ENCODE measurements around the gene TXN2. TPM values are rescaled to one million over a fixed set of nuclear protein-coding genes. Genes with fewer than 3 reads are reported as not detected.

Gene TXN2
- total and polyA plus RNA-seq, 2 donors (not counting 1 experiment from before 2014, with no cell fraction given), result 39.6 to 54.6 TPM

DNA sequence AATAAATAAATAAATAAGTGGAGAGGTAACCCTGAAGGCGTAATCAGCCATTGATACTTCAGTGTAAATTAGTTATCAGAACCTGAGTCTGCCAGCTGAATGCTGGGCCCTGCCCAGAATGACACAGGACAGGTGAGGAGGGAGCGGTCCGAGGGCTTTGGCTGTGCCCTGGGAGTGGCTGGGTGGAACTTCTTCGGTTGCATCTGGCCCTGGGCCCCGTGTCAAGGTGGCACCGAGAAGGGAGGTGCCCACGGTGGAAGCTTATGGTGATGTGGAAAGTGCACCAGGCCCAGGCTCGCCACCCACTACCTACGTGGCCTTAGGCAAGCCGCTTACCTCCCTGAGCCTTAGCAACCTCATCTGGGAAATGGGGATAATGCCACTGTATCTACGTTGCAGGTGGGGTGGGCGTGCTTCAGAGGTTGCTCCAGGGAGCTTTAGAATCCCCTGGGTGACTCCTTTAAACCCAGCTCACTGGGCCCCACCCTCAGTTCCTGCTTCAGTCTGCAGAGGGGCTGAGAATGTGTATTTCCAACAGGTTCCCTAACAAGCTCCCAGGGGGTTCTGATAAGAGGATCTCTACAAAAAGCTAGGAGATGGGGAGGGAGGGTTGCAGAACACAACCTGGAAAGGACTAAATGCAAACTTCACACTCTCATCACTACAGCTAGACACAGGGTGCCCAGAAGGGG is 38.8 kb downstream of the TXN2 start:
- intact Hi-C loops (cut with micrococcal nuclease), result no loop called here
- ATAC-seq (ENCODE audit: low read depth) (no peak), DNase-seq (peak; percentile 14)
- H4K20me1 ChIP-seq (ENCODE audit: control insufficient read depth, insufficient read depth, low read length, poor library complexity, severe bottlenecking), result no peaks in the 10 kb centered on the region
- ChIA-PET CTCF (interaction anchor here (0.7 to 1.5 kb wide), 7 partner anchors 9 to 141 kb away, joined by 3 to 5 read pairs (median 4); no protein-coding TSS in a partner anchor), POLR2A (interaction anchor here (0.7 to 1.2 kb wide), 3 partner anchors 9 to 33 kb away, joined by 3 to 9 read pairs (median 6); no protein-coding TSS in a partner anchor)
- H3K4me2 ChIP-seq (replicated peaks; ENCODE audit: low read depth, low read length, poor library complexity, severe bottlenecking), result peak overlapping the region; percentile 53
- Mint-ChIP-seq H3K4me3 (peak overlapping the region; percentile 16), H3K27ac (no peak overlapping the region), H3K27me3 (no peaks in the 10 kb centered on the region), H3K4me1 (peaks cover 36% of the 10 kb centered on the region), H3K9me3 (ENCODE audit: insufficient read depth) (no peaks in the 10 kb centered on the region)
- 74% methylated on average over 12 of the region's 12 CpGs for WGBS (ENCODE audit: insufficient coverage)
- H2AFZ ChIP-seq (ENCODE audit: insufficient read depth, low read depth, low read length, poor library complexity, severe bottlenecking), result no peak overlapping the region
- H3K27me3 ChIP-seq (replicated peaks in 1 of 4; ENCODE audit: control extremely low read depth in 1 of 4, control insufficient read depth in 3 of 4, insufficient read depth in 4 of 4, low read length in 3 of 4), result no peaks in the 10 kb centered on the region
- peaks cover 28 to 45% of the 10 kb centered on the region in 2 donors for H3K4me1 ChIP-seq (ENCODE audit: control insufficient read depth in 2 of 2, insufficient read depth in 2 of 2, low read length in 2 of 2)
- no peaks in the 10 kb centered on the region for H3K9me3 ChIP-seq (ENCODE audit: control extremely low read depth in 1 of 3, control insufficient read depth in 2 of 3, insufficient read depth in 1 of 3, low read length in 2 of 3)
- peaks cover 13% of the 10 kb centered on the region for H3K79me2 ChIP-seq (ENCODE audit: control insufficient read depth, insufficient read depth, low read length)
- H3K4me3 ChIP-seq (ENCODE audit: control extremely low read depth in 1 of 5, extremely low read depth in 1 of 5, insufficient read depth in 1 of 5, low read depth in 2 of 5, low read length in 4 of 5), result no peak overlapping the region
- H3K27ac ChIP-seq (ENCODE audit: low read length in 2 of 2), result no peak overlapping the region
- H3K36me3 ChIP-seq (replicated peaks in 1 of 2; ENCODE audit: control extremely low read depth in 1 of 2, control insufficient read depth in 1 of 2, extremely low read depth in 1 of 2, insufficient read depth in 2 of 2, low read length in 1 of 2), result no peaks in the 10 kb centered on the region
- H3K9ac ChIP-seq (ENCODE audit: low read length), result no peak overlapping the region
- TF ChIP-seq, protein P1, sequence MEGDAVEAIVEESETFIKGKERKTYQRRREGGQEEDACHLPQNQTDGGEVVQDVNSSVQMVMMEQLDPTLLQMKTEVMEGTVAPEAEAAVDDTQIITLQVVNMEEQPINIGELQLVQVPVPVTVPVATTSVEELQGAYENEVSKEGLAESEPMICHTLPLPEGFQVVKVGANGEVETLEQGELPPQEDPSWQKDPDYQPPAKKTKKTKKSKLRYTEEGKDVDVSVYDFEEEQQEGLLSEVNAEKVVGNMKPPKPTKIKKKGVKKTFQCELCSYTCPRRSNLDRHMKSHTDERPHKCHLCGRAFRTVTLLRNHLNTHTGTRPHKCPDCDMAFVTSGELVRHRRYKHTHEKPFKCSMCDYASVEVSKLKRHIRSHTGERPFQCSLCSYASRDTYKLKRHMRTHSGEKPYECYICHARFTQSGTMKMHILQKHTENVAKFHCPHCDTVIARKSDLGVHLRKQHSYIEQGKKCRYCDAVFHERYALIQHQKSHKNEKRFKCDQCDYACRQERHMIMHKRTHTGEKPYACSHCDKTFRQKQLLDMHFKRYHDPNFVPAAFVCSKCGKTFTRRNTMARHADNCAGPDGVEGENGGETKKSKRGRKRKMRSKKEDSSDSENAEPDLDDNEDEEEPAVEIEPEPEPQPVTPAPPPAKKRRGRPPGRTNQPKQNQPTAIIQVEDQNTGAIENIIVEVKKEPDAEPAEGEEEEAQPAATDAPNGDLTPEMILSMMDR (IDR thresholded peaks at IDR 0.05), result no peak
- no peak for TF ChIP-seq EZH2 (IDR thresholded peaks at IDR 0.05; ENCODE audit: borderline replicate concordance, insufficient read depth, low read depth, low read length, poor library complexity, severe bottlenecking)

DNA sequence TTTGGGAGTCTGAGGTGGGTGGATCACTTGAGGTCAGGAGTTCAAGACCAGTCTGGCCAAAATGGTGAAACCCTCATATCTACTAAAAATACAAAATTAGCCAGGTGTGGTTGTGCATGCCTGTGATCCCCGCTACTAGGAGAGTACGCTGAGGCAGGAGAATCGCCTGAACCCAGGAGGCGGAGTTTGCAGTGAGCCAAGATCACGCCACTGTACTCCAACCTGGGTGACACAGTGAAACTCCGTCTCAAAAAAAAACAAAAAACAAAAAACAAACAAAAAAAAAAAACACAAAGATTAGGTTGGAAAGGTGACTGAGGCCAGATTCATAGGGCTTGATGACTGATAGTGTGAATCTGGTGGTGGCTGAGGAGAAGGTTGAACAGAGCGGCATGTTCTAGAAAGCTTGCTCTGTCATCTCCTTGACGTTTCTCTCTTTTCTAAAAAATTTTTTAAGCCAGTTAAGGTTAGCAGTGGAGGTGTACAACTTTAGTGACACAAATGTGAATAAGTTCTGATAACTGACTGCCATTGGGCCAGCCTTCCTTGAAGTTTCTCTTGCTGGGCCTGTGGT is 40.9 kb downstream of the TXN2 start:
- no peak for TF ChIP-seq EZH2 (IDR thresholded peaks at IDR 0.05; ENCODE audit: borderline replicate concordance, insufficient read depth, low read depth, low read length, poor library complexity, severe bottlenecking)
- TF ChIP-seq, protein P1 (IDR thresholded peaks at IDR 0.05), result no peak
- Mint-ChIP-seq H3K27me3 (no peaks in the 10 kb centered on the region), H3K4me3 (no peak overlapping the region), H3K9me3 (ENCODE audit: insufficient read depth) (no peaks in the 10 kb centered on the region), H3K4me1 (peaks cover 40% of the 10 kb centered on the region), H3K27ac (no peak overlapping the region)
- 100% methylated on average over 2 of the region's 8 CpGs for WGBS (ENCODE audit: insufficient coverage)
- no peak overlapping the region for H3K4me2 ChIP-seq (replicated peaks; ENCODE audit: low read depth, low read length, poor library complexity, severe bottlenecking)
- H3K27me3 ChIP-seq (replicated peaks in 1 of 4; ENCODE audit: control extremely low read depth in 1 of 4, control insufficient read depth in 3 of 4, insufficient read depth in 4 of 4, low read length in 3 of 4), result no peaks in the 10 kb centered on the region
- DNase-seq (no peak), ATAC-seq (ENCODE audit: low read depth) (no peak)
- ChIA-PET CTCF (interaction anchor here (0.7 to 1.3 kb wide), 3 partner anchors 30 to 140 kb away, joined by 3 read pairs; no protein-coding TSS in a partner anchor), POLR2A (interaction anchor here (0.6 to 0.7 kb wide), 2 partner anchors 36 to 42 kb away, joined by 3 to 6 read pairs; no protein-coding TSS in a partner anchor)
- H3K4me1 ChIP-seq (ENCODE audit: control insufficient read depth in 2 of 2, insufficient read depth in 2 of 2, low read length in 2 of 2), result peaks cover 35 to 46% of the 10 kb centered on the region in 2 donors
- no peaks in the 10 kb centered on the region for H3K36me3 ChIP-seq (replicated peaks in 1 of 2; ENCODE audit: control extremely low read depth in 1 of 2, control insufficient read depth in 1 of 2, extremely low read depth in 1 of 2, insufficient read depth in 2 of 2, low read length in 1 of 2)
- no peaks in the 10 kb centered on the region for H4K20me1 ChIP-seq (ENCODE audit: control insufficient read depth, insufficient read depth, low read length, poor library complexity, severe bottlenecking)
- H2AFZ ChIP-seq (ENCODE audit: insufficient read depth, low read depth, low read length, poor library complexity, severe bottlenecking), result no peak overlapping the region
- intact Hi-C loops (cut with micrococcal nuclease), result no loop called here
- no peak overlapping the region for H3K27ac ChIP-seq (ENCODE audit: low read length in 2 of 2)
- H3K4me3 ChIP-seq (ENCODE audit: control extremely low read depth in 1 of 5, extremely low read depth in 1 of 5, insufficient read depth in 1 of 5, low read depth in 2 of 5, low read length in 4 of 5), result no peak overlapping the region
- H3K79me2 ChIP-seq (ENCODE audit: control insufficient read depth, insufficient read depth, low read length), result peaks cover 6% of the 10 kb centered on the region
- no peak overlapping the region for H3K9ac ChIP-seq (ENCODE audit: low read length)
- H3K9me3 ChIP-seq (ENCODE audit: control extremely low read depth in 1 of 3, control insufficient read depth in 2 of 3, insufficient read depth in 1 of 3, low read length in 2 of 3), result no peaks in the 10 kb centered on the region

Data from B cell (primary cell).